PFSK-1 (cell line): ENCODE data around the gene CNPPD1.

Source experiments
- POLR2AphosphoS5 ChIP-seq: IDR thresholded peaks from 2 replicates; pipeline ENCODE4 v1.6.1; 2012; ENCODE audit warnings: low read depth, mild to moderate bottlenecking, control low read depth, low read length, moderate library complexity
- REST ChIP-seq, 2 experiments: IDR thresholded peaks; 2 replicates each; pipeline versions ENCODE4 v1.6.1 to v1.8.0; 2011 to 2012; ENCODE audit warnings: low read depth in 2 of 2, low read length in 2 of 2, control low read depth in 1 of 2, inconsistent platforms in 1 of 2, mild to moderate bottlenecking in 1 of 2, moderate library complexity in 1 of 2; ENCODE audit not compliant: insufficient read depth in 1 of 2
- TAF1 ChIP-seq: IDR thresholded peaks from 2 replicates; pipeline ENCODE4 v1.6.1; 2012; ENCODE audit warnings: low read length, control low read depth, borderline replicate concordance; ENCODE audit not compliant: insufficient read depth

DNA sequence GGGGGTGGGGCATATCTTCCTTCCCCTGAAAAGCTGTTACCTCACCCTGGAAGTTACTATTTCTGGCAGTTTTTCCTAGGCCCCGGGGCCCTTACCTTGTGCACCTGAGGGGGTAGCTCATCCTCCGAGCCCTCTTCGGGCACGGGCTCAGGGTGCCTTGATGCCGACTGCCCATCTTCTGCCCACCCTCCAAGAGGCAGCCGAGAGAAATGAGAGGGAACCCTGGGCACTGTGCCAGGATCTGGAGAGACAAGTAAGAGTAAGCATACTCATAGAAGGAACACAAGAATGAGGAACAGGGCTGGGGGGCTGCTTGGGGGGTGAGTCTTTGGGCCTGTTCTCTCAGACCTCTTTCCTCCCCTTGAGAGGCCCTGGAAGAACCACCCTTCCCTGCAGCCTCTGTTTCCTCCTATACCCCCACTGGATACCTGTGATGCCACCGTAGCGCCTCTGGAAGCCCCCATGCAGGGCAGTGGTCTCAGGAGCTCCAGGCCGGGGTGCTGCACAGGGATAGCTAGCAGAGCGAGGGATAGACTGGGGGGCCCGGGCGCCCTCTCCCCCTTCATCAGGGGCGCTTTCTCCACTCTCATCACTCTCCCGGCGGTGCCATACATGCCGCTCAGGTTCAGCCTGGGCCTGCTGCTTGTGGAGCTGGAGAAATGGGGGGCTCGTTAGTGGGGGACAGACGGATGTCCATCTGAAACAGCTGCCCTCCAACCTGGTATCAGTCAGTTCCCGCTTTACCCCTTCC is 44.1 kb upstream of the CNPPD1 start:
- TF ChIP-seq POLR2AphosphoS5 (no peak), TAF1 (no peak), REST (IDR thresholded peaks at IDR 0.05; ENCODE audit: insufficient read depth in 1 of 2, low read depth in 2 of 2, low read length in 2 of 2) (no peak)
